Uterus (tissue), 4 donors: Measurements from ENCODE around the gene VSIG10L2. TPM values are rescaled to one million over a fixed set of nuclear protein-coding genes. Genes with fewer than 3 reads are reported as not detected.

Experiments used
- DNase-seq, 2 donors: peaks; one replicate each; pipeline ENCODE4 v3.0.0-alpha.2; 2019 to 2020
- H3K27ac ChIP-seq, 2 donors: fragments of 200-600 bp; sonication (generic); 1 replicate in 1 of 2; 2 replicates in 1 of 2; pipeline ENCODE4 v1.5.1; 2016 to 2018
- H3K27me3 ChIP-seq, 2 donors: fragments of 200-600 bp; sonication (generic); one replicate each; pipeline ENCODE4 v1.5.1; 2018 to 2019; ENCODE audit warnings: control low read depth in 1 of 2
- H3K36me3 ChIP-seq, 2 donors: fragments of 200-600 bp; sonication (generic); one replicate each; pipeline ENCODE4 v1.5.1; 2019; ENCODE audit warnings: control low read depth in 1 of 2
- H3K4me1 ChIP-seq, 2 donors: fragments of 200-600 bp; sonication (generic); one replicate each; pipeline ENCODE4 v1.5.1; 2018 to 2019; ENCODE audit warnings: control low read depth in 1 of 2
- H3K4me3 ChIP-seq, 2 donors: fragments of 200-600 bp; sonication (generic); 1 replicate in 1 of 2; 2 replicates in 1 of 2; pipeline ENCODE4 v1.5.1; 2018 to 2019; ENCODE audit warnings: mild to moderate bottlenecking in 1 of 2
- H3K9me3 ChIP-seq, 2 donors: fragments of 200-600 bp; sonication (generic); one replicate each; pipeline ENCODE4 v1.5.1; 2019; ENCODE audit warnings: control low read depth in 1 of 2
- POLR2A ChIP-seq, 2 donors: fragments of 450-650 bp; IDR thresholded peaks; one replicate each; pipeline ENCODE4 v1.6.1; 2016; ENCODE audit warnings: antibody characterized with exemption in 2 of 2, mild to moderate bottlenecking in 1 of 2, moderate library complexity in 1 of 2
- intact Hi-C: fragments of 100-400 bp; cut with DNase I; formaldehyde crosslinking; loops from one replicate; pipeline ENCODE4 v1.15.1; 2023; ENCODE audit warnings: low total_unique reads
- total RNA-seq, 4 donors: library from RNA; depleted of rRNA in 3 of 4; stranded (reverse); fragments of >200 nt in 3 of 4; gene quantifications; one replicate each; pipeline versions ENCODE4 v1.1.0 to v1.2.4, GENCODE V29; 2014 to 2023
- TF ChIP-seq, protein P1 (sequence below), 4 experiments: fragments of 200-600 bp in 2 of 4; fragments of 450-650 bp in 2 of 4; sonication (generic) in 2 of 4; IDR thresholded peaks; one replicate each; pipeline ENCODE4 v1.5.1; 2016 to 2019; ENCODE audit warnings: antibody characterized with exemption in 4 of 4, mild to moderate bottlenecking in 2 of 4, moderate library complexity in 1 of 4
- donor health status: DM: yes; HTN: yes; CAD: no.

VSIG10L2 gene
- total RNA-seq, 4 donors from 2014 or later = 1.1 to 9.5 TPM; not detected in 2

DNA sequence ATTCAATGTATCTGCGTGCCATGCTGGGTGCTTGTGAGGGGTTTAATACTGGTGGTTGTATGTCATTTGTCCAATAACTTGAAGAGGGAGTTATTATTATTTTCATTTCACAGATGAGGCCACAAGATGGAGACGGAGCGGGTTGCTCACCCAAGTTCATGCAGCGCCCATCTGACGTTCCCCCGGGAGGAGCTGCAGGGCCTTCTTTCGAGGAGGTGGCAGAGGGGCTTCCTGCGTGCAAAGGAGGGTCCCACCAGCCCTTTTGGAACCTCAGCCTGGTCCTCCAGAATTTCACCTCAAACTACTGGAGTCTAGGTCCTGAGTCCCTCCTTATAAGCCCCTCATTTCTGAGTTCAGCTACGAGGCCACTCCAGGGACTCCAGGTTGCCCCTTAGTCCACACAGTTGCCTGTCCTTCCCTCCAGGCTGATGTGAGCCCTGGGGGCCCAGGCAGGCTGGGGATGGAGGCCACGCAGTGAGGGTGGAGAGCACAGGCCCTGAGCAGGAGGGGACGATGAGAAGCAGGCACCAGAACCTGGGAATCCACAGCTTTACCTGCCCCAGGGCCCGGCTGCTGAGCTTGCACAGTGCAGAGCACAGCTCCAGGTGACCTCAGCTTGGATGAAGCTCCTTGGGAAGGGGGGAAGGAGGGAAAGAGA lies 2.9 kb upstream of the VSIG10L2 start:
- no peaks in the 10 kb centered on the region for H3K36me3 ChIP-seq
- no peak overlapping the region for H3K27ac ChIP-seq
- no peaks in the 10 kb centered on the region for H3K9me3 ChIP-seq
- intact Hi-C loops = loop anchor here (10.0 kb wide), 1 partner anchor 122 kb away; the partner anchor contains the start of gene CDON
- TF ChIP-seq, protein P1, sequence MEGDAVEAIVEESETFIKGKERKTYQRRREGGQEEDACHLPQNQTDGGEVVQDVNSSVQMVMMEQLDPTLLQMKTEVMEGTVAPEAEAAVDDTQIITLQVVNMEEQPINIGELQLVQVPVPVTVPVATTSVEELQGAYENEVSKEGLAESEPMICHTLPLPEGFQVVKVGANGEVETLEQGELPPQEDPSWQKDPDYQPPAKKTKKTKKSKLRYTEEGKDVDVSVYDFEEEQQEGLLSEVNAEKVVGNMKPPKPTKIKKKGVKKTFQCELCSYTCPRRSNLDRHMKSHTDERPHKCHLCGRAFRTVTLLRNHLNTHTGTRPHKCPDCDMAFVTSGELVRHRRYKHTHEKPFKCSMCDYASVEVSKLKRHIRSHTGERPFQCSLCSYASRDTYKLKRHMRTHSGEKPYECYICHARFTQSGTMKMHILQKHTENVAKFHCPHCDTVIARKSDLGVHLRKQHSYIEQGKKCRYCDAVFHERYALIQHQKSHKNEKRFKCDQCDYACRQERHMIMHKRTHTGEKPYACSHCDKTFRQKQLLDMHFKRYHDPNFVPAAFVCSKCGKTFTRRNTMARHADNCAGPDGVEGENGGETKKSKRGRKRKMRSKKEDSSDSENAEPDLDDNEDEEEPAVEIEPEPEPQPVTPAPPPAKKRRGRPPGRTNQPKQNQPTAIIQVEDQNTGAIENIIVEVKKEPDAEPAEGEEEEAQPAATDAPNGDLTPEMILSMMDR (IDR thresholded peaks at IDR 0.05) = no peak
- no peak for TF ChIP-seq POLR2A (IDR thresholded peaks at IDR 0.05)
- H3K4me1 ChIP-seq = no peaks in the 10 kb centered on the region
- no peaks in the 10 kb centered on the region for H3K27me3 ChIP-seq
- no peak overlapping the region for H3K4me3 ChIP-seq
- DNase-seq = peak in 1 of 2 donors; percentile 10

DNA sequence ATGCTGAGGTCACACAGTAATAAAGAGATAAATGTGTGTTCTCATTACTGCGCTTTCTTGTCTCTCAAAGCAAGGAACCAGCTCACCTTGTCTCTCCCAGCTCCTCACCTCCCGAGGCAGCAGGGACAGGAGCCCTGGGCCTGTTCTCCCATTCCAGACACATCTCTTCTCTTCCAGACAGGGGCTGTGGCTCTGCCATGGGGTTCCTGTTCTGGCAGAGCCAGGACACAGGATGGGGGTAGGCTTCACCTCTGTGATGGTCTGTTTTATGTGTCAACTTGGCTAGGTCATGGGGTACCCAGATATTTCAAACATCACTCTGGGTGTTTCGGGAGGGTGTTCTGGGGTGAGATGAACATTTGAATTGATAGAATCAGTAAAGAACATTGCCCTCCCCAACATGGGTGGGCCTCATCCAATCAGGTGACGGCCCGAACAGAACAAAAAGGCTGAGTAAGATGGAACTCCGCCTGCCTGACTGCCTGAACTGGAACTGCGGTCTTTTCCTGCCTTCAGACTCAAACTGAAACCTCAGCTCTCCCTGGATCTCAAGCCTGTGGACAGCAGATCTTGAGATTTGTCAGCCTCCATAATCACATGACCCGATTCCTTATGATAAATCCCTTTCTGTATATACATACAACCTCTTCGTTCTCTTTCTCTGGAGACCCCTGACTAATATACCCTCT lies 2.0 kb upstream of the VSIG10L2 start:
- Histone ChIP-seq H3K4me3 (no peak overlapping the region), H3K36me3 (no peaks in the 10 kb centered on the region), H3K27me3 (no peaks in the 10 kb centered on the region), H3K9me3 (no peaks in the 10 kb centered on the region), H3K27ac (no peak overlapping the region), H3K4me1 (no peaks in the 10 kb centered on the region)
- intact Hi-C loops = loop anchor here (10.0 kb wide), 1 partner anchor 121 kb away; the partner anchor contains the start of gene CDON
- DNase-seq = peak in 1 of 2 donors; percentile 8
- TF ChIP-seq, protein P1 (IDR thresholded peaks at IDR 0.05) = no peak
- TF ChIP-seq POLR2A (IDR thresholded peaks at IDR 0.05) = no peak

DNA sequence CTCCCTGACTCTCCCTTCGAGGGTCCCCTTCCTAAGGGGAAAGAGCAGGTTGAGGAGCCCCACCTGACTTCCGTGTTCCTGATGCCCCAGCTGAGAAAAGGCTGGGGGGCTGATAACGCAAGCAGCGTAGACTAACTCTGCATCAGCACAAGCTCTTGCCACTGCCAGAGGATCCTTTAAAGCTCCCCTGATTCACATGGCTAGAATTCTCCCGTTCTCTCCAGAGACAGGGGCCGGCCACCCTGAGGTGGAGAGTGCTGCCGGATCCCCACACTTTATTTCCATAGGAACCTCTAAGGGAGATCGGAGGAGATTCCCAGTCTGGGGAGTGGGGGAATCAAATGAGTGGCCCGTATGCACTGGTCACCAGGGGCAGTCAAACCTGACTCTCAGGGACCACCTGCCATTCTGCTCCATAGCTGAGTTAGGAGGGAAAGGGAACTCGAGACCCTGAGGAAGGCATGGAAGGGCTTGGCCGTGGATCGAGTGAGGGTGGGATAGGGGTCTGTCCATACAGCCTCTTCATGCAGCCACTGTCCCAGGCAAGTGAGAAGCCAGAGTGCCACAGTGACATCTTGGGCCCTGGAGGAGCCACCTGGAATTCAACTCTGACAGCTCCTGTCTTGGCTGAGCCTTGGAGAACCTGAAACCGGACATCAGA lies 1.4 kb upstream of the VSIG10L2 start:
- DNase-seq = peak; percentile 5 to 7
- intact Hi-C loops = loop anchor here (10.0 kb wide), 1 partner anchor 120 kb away; the partner anchor contains the start of gene CDON
- no peak for TF ChIP-seq POLR2A (IDR thresholded peaks at IDR 0.05)
- TF ChIP-seq, protein P1 (IDR thresholded peaks at IDR 0.05) = no peak

DNA sequence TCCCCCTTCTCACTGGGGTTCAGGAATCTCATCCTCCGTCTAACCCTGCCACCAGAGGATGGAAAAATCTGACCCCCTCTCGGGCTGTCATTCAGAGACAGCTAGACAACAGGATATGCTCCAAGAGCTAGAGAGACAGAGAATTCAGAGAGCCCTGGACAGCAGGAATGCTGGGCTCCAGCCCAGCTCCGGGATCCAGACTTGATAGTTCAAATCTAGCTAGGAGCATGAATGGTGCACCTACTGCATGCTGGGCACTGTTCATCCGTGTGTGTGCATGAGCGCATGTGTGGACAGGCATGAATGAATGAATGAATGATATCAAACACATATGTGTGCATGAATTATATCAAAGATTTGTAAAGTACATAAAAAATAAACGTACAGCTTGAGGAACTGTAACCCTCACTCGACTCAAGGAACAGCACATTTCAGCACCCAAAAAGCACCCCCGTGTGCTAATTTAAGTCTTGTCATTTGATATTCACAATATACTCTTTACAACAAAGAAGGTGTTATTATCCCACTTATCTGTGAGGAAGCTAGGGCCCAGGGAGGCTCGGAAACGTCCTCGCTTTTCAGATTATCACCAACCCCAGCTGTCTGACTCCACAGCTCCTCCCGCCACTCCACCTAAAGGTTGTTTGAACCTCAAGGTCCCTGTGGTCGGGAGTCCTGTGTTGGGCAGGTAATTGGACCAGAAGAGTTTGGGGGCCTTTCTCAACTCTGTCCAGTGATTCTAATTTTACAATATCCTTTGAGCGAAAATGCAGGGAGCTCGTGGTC lies 640 bp upstream of the VSIG10L2 start:
- intact Hi-C loops = loop anchor here (10.0 kb wide), 1 partner anchor 120 kb away; the partner anchor contains the start of gene CDON
- Histone ChIP-seq H3K4me1 (no peaks in the 10 kb centered on the region), H3K4me3 (no peak overlapping the region), H3K27me3 (no peaks in the 10 kb centered on the region), H3K36me3 (no peaks in the 10 kb centered on the region), H3K9me3 (no peaks in the 10 kb centered on the region), H3K27ac (no peak overlapping the region)
- TF ChIP-seq, protein P1 (IDR thresholded peaks at IDR 0.05) = no peak
- no peak for TF ChIP-seq POLR2A (IDR thresholded peaks at IDR 0.05)
- DNase-seq = peak; percentile 4 to 6

More for the DNA sequence above, 1.4 kb upstream of the VSIG10L2 start:
- Histone ChIP-seq H3K4me1 (no peaks in the 10 kb centered on the region), H3K27me3 (no peaks in the 10 kb centered on the region), H3K4me3 (no peak overlapping the region), H3K36me3 (no peaks in the 10 kb centered on the region), H3K9me3 (no peaks in the 10 kb centered on the region), H3K27ac (no peak overlapping the region)
